Measurements from ENCODE around the gene CRY2. TPM values are rescaled to one million over a fixed set of nuclear protein-coding genes. Genes with fewer than 3 reads are reported as not detected.

The CRY2 gene
- total RNA-seq, 1 donor from 2014 or later, result 33.8 TPM

GRCh38 chr11:45925550-45925949 is 78.3 kb downstream of the CRY2 start:
- no peak for DNase-seq (ENCODE audit: low spot score in 2 of 2, unreplicated experiment in 2 of 2)
- Mint-ChIP-seq H3K27me3 (ENCODE audit: low read depth) (peaks cover 43% of the 10 kb centered on the region), H3K4me3 (no peak overlapping the region), H3K9me3 (no peaks in the 10 kb centered on the region), H3K27ac (no peak overlapping the region), H3K4me1 (peaks cover 16% of the 10 kb centered on the region), H3K36me3 (no peaks in the 10 kb centered on the region)
- TF ChIP-seq CTCF (IDR thresholded peaks at IDR 0.05; ENCODE audit: unreplicated experiment), result no peak

DNA sequence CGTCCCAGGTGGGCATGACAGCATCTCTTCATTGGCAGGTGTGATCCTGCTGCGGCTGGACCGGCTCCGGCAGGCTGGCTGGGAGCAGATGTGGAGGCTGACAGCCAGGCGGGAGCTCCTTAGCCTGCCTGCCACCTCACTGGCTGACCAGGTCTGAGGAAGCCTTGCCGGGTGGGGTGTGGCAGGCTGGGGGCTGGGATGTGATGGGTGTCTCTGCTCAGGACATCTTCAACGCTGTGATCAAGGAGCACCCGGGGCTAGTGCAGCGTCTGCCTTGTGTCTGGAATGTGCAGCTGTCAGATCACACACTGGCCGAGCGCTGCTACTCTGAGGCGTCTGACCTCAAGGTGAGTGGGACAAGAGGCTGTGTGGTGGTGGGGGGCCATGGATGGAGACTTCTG is 78.7 kb downstream of the CRY2 start:
- no peak for DNase-seq (ENCODE audit: low spot score in 2 of 2, unreplicated experiment in 2 of 2)
- TF ChIP-seq CTCF (IDR thresholded peaks at IDR 0.05; ENCODE audit: unreplicated experiment), result no peak
- peaks cover 16% of the 10 kb centered on the region for H3K4me1 Mint-ChIP-seq
- no peak overlapping the region for H3K4me3 Mint-ChIP-seq
- no peak overlapping the region for H3K27ac Mint-ChIP-seq
- peaks cover 38% of the 10 kb centered on the region for H3K27me3 Mint-ChIP-seq (ENCODE audit: low read depth)
- H3K36me3 Mint-ChIP-seq, result no peaks in the 10 kb centered on the region
- H3K9me3 Mint-ChIP-seq, result no peaks in the 10 kb centered on the region

- Mint-ChIP-seq H3K36me3 (peaks cover 4% of the 10 kb centered on the region), H3K4me1 (peaks cover 10% of the 10 kb centered on the region), H3K27me3 (ENCODE audit: low read depth) (peaks cover 31% of the 10 kb centered on the region), H3K9me3 (no peaks in the 10 kb centered on the region), H3K4me3 (no peak overlapping the region), H3K27ac (no peak overlapping the region)
- no peak for DNase-seq (ENCODE audit: low spot score in 2 of 2, unreplicated experiment in 2 of 2)
- TF ChIP-seq CTCF (IDR thresholded peaks at IDR 0.05; ENCODE audit: unreplicated experiment), result no peak
These were observed 79.5 kb downstream of the CRY2 start for GRCh38 chr11:45926536-45927331.

GRCh38 chr11:45927332-45927683 is 80.0 kb downstream of the CRY2 start:
- H3K36me3 Mint-ChIP-seq, result peaks cover 9% of the 10 kb centered on the region
- DNase-seq (ENCODE audit: low spot score in 2 of 2, unreplicated experiment in 2 of 2), result no peak
- TF ChIP-seq CTCF (IDR thresholded peaks at IDR 0.05; ENCODE audit: unreplicated experiment), result no peak
- H3K4me3 Mint-ChIP-seq, result no peak overlapping the region
- peaks cover 10% of the 10 kb centered on the region for H3K4me1 Mint-ChIP-seq
- no peak overlapping the region for H3K27ac Mint-ChIP-seq
- H3K27me3 Mint-ChIP-seq (ENCODE audit: low read depth), result peaks cover 30% of the 10 kb centered on the region
- H3K9me3 Mint-ChIP-seq, result no peaks in the 10 kb centered on the region

GRCh38 chr11:45927684-45928413 is 80.6 kb downstream of the CRY2 start:
- H3K27me3 Mint-ChIP-seq (ENCODE audit: low read depth), result peaks cover 30% of the 10 kb centered on the region
- DNase-seq (ENCODE audit: low spot score in 2 of 2, unreplicated experiment in 2 of 2), result no peak
- H3K4me1 Mint-ChIP-seq, result peaks cover 10% of the 10 kb centered on the region
- H3K9me3 Mint-ChIP-seq, result no peaks in the 10 kb centered on the region
- TF ChIP-seq CTCF (IDR thresholded peaks at IDR 0.05; ENCODE audit: unreplicated experiment), result no peak
- H3K36me3 Mint-ChIP-seq, result peaks cover 11% of the 10 kb centered on the region
- H3K4me3 Mint-ChIP-seq, result no peak overlapping the region
- no peak overlapping the region for H3K27ac Mint-ChIP-seq
